AG10803 (cell line): Measurements from ENCODE around the gene ARHGAP10.

ENCODE experiments used
- DNase-seq: peaks from one replicate; pipeline ENCODE4 v3.0.0; 2010; ENCODE audit warnings: low read depth
- H3K4me3 ChIP-seq: 2 replicates; pipeline ENCODE4 v1.5.1; 2011; ENCODE audit warnings: mild to moderate bottlenecking, low read length, control low read depth
- CTCF ChIP-seq: conservative IDR thresholded peaks from 2 replicates; pipeline ENCODE4 v1.5.1; 2011; ENCODE audit warnings: mild to moderate bottlenecking, low read length, control low read depth, inconsistent platforms

The ARHGAP10 gene

GRCh38 chr4:147941373-147941772 lies 209.5 kb downstream of the ARHGAP10 start:
- no peak overlapping the region for H3K4me3 ChIP-seq
- no peak for DNase-seq
- TF ChIP-seq CTCF = no peak

- no peak overlapping the region for H3K4me3 ChIP-seq
- no peak for DNase-seq
- no peak for TF ChIP-seq CTCF
Measured at GRCh38 chr4:147942729-147943128, 210.8 kb downstream of the ARHGAP10 start.

- TF ChIP-seq CTCF = no peak
- H3K4me3 ChIP-seq = no peak overlapping the region
- DNase-seq = no peak
Measured at GRCh38 chr4:147943159-147943638, 211.3 kb downstream of the ARHGAP10 start.

- H3K4me3 ChIP-seq = no peak overlapping the region
- no peak for TF ChIP-seq CTCF
- no peak for DNase-seq
Measured at GRCh38 chr4:147944249-147944648, 212.4 kb downstream of the ARHGAP10 start.

- no peak for TF ChIP-seq CTCF
- H3K4me3 ChIP-seq = no peak overlapping the region
- no peak for DNase-seq
Measured at GRCh38 chr4:147944670-147945260, 212.9 kb downstream of the ARHGAP10 start.

- no peak overlapping the region for H3K4me3 ChIP-seq
- no peak for TF ChIP-seq CTCF
- DNase-seq = no peak
Measured at GRCh38 chr4:147948336-147948735, 216.4 kb downstream of the ARHGAP10 start.

GRCh38 chr4:147950261-147950660 lies 218.4 kb downstream of the ARHGAP10 start:
- no peak for TF ChIP-seq CTCF
- DNase-seq = no peak
- H3K4me3 ChIP-seq = no peak overlapping the region
